Left ventricle myocardium inferior (tissue), 1 donor: ENCODE measurements around the gene TMSB10. TPM values are rescaled to one million over a fixed set of nuclear protein-coding genes. Genes with fewer than 3 reads are reported as not detected.

ENCODE experiments used
- DNase-seq: peaks from one replicate; pipeline ENCODE4 v3.0.0-alpha.2; 2020
- H3K27ac ChIP-seq: fragments of 200-600 bp; replicated peaks from 2 replicates; pipeline ENCODE4 v1.8.0; 2021
- H3K27me3 ChIP-seq: fragments of 200-600 bp; 2 replicates; pipeline ENCODE4 v1.8.0; 2021; ENCODE audit warnings: low read depth
- H3K36me3 ChIP-seq: fragments of 200-600 bp; 2 replicates; pipeline ENCODE4 v1.8.0; 2021
- H3K4me1 ChIP-seq: fragments of 200-600 bp; 2 replicates; pipeline ENCODE4 v1.8.0; 2021
- H3K4me3 ChIP-seq: fragments of 200-600 bp; 2 replicates; pipeline ENCODE4 v1.8.0; 2021; ENCODE audit warnings: mild to moderate bottlenecking, moderate library complexity
- H3K9me3 ChIP-seq: fragments of 200-600 bp; replicated peaks from 2 replicates; pipeline ENCODE4 v1.8.0; 2021
- CTCF ChIP-seq: fragments of 200-600 bp; IDR thresholded peaks from 2 replicates; pipeline ENCODE4 v1.8.0; 2021; ENCODE audit warnings: antibody characterized with exemption, mild to moderate bottlenecking, borderline replicate concordance
- intact Hi-C: fragments of 100-400 bp; cut with micrococcal nuclease; formaldehyde crosslinking; loops from one replicate; pipeline ENCODE4 v1.11.0; 2022
- total RNA-seq: library from RNA; stranded (reverse); fragmentation: NEBNext Ultra II Directional; extraction: Animal tissue kit (Norgen Biotek cat#: 25700); gene quantifications from one replicate; pipeline ENCODE4 v1.2.1, GENCODE V29; 2021
- donor health status: DM: no; HTN: yes; CAD: no; lungs with severe emphysema.

The TMSB10 gene
- total RNA-seq, 1 donor from 2014 or later, result 400 TPM

- no peak for DNase-seq
- intact Hi-C loops, result no loop called here
- H3K27me3 ChIP-seq, result peaks cover 32% of the 10 kb centered on the region
Observed at GRCh38 chr2:84876369-84876768, 29.1 kb upstream of the TMSB10 start.

GRCh38 chr2:84878459-84878858 lies 27.0 kb upstream of the TMSB10 start:
- Histone ChIP-seq H3K36me3 (no peaks in the 10 kb centered on the region), H3K4me3 (no peak overlapping the region), H3K27ac (no peak overlapping the region), H3K4me1 (peaks cover 26% of the 10 kb centered on the region), H3K9me3 (no peaks in the 10 kb centered on the region), H3K27me3 (peaks cover 42% of the 10 kb centered on the region)
- TF ChIP-seq CTCF, result no peak
- intact Hi-C loops, result no loop called here
- no peak for DNase-seq

More at GRCh38 chr2:84876369-84876768, 29.1 kb upstream of the TMSB10 start:
- no peak overlapping the region for H3K4me3 ChIP-seq
- no peaks in the 10 kb centered on the region for H3K36me3 ChIP-seq
- H3K9me3 ChIP-seq, result no peaks in the 10 kb centered on the region
- no peak overlapping the region for H3K27ac ChIP-seq
- peaks cover 20% of the 10 kb centered on the region for H3K4me1 ChIP-seq
- no peak for TF ChIP-seq CTCF

GRCh38 chr2:84878896-84879583 lies 26.4 kb upstream of the TMSB10 start:
- peaks cover 48% of the 10 kb centered on the region for H3K27me3 ChIP-seq
- DNase-seq, result no peak
- no peaks in the 10 kb centered on the region for H3K36me3 ChIP-seq
- H3K4me3 ChIP-seq, result no peak overlapping the region
- intact Hi-C loops, result no loop called here
- TF ChIP-seq CTCF, result no peak
- H3K4me1 ChIP-seq, result peaks cover 26% of the 10 kb centered on the region
- no peaks in the 10 kb centered on the region for H3K9me3 ChIP-seq
- no peak overlapping the region for H3K27ac ChIP-seq

- no peak for TF ChIP-seq CTCF
- Histone ChIP-seq H3K4me1 (peaks cover 26% of the 10 kb centered on the region), H3K4me3 (peak overlapping the region; percentile 70), H3K9me3 (no peaks in the 10 kb centered on the region), H3K36me3 (no peaks in the 10 kb centered on the region), H3K27ac (no peak overlapping the region), H3K27me3 (peaks cover 55% of the 10 kb centered on the region)
- intact Hi-C loops, result loop anchor here (5.0 kb wide), 1 partner anchor 382 kb away; no protein-coding TSS in a partner anchor
- no peak for DNase-seq
Observed at GRCh38 chr2:84879584-84880394, 25.7 kb upstream of the TMSB10 start.

GRCh38 chr2:84880395-84880644 lies 25.1 kb upstream of the TMSB10 start:
- no peaks in the 10 kb centered on the region for H3K9me3 ChIP-seq
- peak overlapping the region; percentile 70 for H3K4me3 ChIP-seq
- intact Hi-C loops, result loop anchor here (5.0 kb wide), 1 partner anchor 383 kb away; no protein-coding TSS in a partner anchor
- TF ChIP-seq CTCF, result no peak
- H3K27ac ChIP-seq, result no peak overlapping the region
- DNase-seq, result no peak
- H3K4me1 ChIP-seq, result peaks cover 26% of the 10 kb centered on the region
- peaks cover 57% of the 10 kb centered on the region for H3K27me3 ChIP-seq
- H3K36me3 ChIP-seq, result no peaks in the 10 kb centered on the region
